ENCODE data around the gene IL4R.
A peak's percentile ranks its signal among the peaks of the same experiment; 100 is the strongest.
"Not testable (repeated sequence)": the region's sequence is repeated elsewhere in the genome, so short reads cannot be mapped to it uniquely, and the experiment has no call there.

The IL4R gene

DNA sequence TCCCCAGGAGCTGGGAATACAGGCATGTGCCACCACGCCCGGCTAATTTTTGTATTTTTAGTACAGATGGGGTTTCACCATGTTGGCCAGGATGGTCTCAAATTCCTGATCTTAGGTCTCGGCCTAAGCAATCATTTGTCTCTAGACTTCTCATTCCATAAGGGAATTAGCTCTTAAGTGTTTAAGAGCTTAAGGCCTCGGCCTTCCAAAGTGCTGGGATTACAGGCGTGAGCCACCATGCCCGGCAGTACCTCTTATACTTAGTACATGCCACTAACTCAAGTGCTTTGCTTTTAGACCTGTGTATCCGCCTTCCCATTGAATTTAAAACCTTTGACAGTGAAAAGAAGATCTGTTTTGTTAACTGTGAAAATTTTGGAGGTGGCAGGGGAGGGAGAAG is 71.6 kb downstream of the IL4R start:
- DNase-seq: no peak

DNA sequence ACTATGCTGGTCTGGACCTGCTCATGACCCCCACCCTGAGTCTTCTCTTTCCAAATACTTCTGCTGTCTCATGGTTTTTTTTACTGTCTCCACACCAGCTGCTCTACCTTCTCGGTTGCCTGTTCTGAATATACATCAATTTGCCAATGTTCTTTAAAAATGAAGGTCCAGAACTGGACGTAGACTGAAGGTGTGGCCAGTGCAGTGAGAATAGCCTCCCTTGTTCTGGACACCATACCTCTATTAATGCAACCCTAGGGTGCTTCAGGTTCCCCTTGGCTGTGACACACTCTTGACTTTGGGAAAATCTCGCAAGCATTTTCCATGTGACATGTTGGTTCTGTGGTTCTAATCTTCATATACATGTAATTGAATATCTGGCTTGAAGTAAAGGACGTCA is 72.9 kb downstream of the IL4R start:
- no peak for DNase-seq

DNA sequence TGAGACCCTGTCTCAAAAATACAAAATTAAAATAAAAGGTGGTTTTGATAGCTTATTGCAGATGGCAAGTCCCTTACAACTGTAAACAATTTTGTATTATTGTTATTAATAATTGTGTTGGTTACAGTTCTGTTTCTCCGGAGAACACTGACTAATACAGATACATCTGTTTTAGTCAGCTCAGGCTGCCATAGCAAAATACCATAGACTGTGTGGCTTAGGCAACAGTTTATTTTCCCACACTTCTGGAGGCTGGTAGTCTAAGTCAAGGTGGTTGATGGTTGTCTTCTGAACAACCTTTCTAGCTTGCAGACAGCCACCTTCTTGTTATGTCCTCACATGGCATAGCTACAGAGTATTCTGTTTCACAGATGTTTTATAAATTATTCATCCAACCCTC is 74.0 kb downstream of the IL4R start:
- no peak for DNase-seq

DNA sequence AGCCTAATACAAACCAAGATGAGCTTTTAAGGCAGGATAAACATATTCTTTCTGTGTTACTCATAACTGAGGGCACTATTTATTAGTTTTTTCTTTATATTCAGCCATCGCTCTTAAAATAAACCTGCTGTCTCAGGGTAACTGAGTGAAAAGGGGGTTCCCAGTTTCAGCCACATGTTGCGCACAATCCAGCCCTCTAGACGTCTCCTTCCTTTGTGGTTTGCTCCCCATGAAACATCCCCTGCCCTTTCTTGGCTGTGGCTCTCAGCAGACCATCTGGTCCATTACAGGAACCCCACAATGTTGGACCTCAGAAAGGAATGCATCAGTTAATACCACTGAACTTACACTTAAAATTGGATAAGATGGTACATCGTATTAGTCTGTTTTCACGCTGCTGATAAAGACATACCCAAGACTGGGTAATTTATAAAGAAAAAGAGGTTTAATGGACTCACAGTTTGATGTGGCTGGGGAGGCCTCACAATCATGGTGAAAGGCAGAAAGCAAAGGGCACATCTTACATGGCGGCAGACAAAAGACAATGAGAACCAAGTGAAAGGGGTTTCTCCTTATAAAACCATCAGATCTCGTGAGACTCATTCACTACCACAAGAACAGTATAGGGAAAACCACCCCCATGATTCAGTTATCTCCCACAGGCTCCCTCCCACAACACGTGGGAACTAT is 75.6 kb downstream of the IL4R start:
- no peak for DNase-seq

DNA sequence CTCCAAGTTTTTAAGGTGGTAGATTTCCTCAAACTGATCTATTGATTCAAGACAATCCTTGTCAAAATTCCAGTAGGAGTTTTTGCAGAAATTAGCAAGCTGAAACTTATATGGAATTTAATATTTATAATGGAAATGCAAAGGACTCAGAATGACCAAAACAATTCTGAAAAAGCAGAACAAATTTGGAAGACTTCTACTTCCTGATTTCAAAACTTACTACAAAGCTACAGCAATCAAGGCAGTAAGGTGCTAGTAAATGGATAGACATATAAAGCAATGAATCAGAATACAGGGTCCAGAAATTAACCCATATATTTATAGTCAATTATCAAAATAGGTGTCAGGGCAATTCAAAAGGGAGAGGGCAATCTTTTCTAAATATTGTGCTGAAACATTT is 76.4 kb downstream of the IL4R start:
- no peak for DNase-seq

DNA sequence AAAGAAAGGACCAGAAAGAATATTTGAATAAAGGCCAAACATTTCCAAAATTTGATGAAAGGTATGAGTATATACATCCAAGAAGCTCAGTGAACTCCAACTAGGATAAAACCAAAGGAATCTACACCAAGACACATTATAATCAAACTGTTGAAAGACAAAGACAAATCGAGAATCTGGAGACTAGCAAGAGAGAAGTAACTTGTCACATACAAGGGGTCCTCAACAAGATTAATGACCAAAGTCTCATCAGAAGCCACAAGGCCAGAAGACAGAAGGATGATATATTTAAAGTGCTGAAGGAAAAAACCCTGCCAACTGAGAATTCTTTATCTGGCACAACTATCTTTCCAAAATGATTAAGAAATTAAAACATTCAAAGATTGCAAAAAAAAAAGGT is 78.9 kb downstream of the IL4R start:
- no peak for DNase-seq

DNA sequence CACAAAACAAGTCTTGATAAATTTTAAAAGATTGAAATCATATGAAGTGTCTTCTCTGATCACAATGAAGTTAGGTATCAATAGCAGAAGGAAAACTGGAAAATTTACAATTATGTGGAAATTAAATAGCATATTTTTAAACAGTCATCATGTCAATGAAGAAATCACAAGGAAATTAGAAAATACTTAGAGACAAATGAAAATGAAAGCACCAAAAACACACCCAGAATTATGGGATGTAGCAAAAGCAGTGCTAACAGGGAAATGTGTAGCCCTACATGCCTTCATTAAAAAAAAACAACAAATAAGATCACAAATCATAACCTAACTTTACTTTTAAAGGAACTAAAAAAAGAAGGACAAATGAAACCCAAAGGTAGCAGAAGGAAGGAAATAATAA is 80.7 kb downstream of the IL4R start:
- no peak for DNase-seq

DNA sequence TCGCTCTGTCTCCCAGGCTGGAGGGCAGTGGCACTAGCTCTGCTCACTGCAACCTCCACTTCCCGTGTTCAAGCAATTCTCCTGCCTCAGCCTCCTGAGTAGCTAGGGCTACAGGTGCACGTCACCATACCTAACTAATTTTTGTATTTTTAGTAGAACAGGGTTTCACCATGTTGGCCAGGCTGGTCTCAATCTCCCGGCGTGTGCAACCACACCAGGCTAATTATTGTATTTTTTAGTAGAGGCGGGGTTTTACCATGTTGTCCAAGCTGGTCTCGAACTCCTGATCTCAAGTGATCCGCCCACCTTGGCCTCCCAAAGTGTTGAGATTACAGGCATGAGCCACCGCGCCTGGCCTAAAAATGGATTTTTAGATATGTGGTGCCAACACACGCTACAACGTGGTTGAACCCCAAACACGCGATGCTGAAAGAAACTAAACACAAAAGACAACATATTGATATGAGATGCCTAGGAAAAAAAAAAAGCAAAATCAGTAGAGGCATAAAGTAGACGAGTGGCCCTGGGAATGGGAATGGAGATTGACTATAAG is 84.6 kb downstream of the IL4R start:
- not testable (repeated sequence) for DNase-seq

DNA sequence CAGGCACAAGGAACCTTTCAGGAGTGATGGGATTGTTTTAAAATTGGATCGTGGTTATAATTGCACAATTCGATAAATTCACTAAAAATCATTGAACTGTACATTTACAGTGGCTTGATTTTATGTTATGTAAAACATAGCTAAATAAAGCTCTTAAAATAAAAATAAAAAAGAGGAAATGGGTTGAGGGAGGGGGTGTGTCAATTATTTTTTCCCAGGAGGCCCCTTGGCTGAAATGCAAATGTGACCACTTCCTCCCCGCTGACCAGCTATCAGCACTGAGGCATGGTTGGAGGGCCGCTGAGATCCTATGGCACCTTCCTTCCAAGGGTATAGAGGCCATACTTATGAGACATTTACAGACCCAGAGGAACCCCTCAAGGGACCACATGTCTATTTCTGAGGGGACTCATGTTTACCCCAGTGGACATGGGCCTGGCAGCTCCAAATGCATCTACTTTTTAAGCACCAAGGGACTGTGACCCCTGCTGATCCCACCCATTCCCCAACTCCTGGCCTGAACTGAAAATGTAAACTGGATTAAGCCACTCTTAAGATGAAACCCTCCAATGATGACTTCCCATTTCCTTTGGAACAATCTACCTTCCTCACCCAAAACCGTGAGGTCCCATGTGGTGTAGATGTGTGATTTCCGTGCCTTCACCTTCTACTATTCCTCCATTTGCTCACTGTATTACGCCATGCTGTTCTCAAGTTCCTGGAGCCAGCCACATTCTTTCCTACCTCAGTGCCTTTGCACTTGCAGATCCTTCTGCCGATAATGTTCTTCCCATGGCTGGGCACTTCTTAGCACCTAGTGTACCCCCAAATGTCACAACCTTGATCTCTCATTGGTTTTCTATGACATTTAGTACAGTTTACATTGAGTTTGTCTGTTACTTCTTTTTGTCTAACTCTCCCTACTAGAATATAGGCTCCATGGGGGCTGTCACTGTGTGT is 85.4 kb downstream of the IL4R start:
- no peak for DNase-seq

DNA sequence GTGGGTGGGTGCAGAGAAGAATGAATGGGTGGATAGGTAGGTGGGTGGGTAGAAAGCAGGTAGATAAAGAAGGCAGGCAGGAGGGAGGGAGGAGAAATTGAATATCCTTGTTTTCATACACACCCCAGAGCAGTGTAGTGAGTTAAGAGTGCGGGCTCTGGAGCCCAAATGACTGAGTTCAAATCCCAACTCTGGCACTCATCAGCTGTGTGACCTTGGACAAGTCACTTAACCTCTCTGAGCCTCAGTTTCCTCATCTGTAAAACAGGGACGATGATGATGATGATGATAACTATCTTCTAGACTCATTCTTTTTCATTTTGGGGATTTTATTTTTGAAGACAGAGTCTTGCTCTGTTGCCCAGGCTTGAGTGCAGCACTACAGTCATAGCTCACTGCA is 86.2 kb downstream of the IL4R start:
- no peak for DNase-seq

DNA sequence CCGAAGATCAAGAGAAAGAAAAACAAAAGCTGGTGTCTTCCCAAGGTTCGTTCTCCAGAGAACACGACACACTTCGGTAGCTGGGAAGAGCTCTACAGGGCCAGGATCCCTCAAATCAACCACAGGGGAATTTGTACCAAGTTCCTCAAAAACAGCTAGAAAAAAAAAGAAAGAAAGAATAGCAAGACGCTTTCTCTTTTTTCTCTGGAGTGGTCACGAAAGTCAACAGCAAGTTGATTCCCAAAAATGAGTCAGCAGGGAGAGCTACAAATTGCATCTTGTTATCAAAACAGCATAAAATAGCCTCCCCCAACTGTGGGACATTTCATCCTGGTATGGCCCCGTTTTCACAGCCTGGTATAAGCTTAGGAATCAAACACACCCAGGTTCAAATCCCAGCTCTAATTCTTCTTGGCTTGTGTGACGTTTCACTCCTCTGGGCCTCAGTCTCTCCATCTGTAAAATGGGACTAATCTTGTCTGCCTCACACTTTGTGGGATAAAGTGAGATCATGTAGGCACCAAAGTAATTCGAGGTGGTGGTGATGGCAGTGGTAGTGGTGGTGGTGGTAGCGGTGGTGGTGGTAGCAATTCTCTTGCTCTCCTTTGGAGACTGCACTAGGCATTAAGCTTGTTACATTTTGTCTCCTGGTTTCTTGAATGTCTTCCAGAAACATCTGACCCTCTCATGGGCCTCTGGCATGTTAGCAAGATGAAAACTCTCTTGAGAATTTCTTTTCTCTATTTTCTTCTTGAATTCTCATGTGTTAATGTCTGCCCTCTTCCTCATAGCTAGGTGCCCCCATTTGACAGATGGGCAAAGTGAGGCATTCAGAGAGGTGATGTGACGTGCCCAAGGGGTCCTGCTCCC is 87.2 kb downstream of the IL4R start:
- no peak for DNase-seq

DNA sequence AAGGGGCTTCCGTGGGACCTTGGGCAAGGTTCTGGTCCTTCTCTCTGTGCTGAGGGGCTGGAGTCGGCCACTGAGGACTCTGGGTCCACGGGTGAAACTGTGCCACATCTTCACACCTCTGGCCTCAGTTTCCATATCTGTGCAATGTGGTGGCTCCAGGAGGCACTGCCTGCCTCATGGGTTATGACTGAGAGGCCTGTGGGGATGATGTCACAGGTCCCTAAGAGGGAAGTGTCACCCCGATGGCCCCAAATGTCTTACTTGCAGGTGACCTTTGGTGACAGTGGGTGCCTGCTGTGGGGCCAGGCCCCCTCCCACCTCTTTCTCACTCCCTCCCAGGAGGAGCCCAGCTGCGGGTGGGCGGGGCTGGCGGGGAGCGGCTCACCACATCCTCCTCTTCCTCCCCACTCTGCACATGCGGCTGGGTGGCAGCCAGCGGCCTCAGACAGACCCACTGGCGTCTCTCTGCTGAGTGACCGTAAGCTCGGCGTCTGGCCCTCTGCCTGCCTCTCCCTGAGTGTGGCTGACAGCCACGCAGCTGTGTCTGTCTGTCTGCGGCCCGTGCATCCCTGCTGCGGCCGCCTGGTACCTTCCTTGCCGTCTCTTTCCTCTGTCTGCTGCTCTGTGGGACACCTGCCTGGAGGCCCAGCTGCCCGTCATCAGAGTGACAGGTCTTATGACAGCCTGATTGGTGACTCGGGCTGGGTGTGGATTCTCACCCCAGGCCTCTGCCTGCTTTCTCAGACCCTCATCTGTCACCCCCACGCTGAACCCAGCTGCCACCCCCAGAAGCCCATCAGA is 88.2 kb downstream of the IL4R start, which contains the start of gene IL21R:
IL21R (plus strand) TSS at position 407 of the 801 bp plus-strand sequence. CDS start 27,898 bp downstream, outside the sequence.
- peak; percentile 12 for DNase-seq

DNA sequence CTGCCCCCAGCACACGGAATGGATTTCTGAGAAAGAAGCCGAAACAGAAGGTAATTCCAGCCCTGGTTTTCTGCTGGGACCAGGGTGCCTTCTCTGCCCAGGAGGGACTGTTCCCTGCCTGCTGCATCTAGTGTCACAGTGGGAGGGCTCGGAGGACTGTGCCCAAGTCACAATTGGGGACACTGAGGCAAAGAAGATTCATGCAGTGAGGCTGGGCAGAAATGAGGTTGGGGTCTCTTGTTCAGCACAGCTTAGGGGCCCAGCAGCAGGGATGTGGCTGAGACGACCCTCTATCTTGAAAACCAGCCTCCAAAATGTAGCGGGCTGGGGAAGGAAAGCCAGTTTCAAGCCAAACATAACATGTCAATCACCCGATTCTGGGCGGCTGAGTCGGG is 88.8 kb downstream of the IL4R start:
- DNase-seq: no peak

DNA sequence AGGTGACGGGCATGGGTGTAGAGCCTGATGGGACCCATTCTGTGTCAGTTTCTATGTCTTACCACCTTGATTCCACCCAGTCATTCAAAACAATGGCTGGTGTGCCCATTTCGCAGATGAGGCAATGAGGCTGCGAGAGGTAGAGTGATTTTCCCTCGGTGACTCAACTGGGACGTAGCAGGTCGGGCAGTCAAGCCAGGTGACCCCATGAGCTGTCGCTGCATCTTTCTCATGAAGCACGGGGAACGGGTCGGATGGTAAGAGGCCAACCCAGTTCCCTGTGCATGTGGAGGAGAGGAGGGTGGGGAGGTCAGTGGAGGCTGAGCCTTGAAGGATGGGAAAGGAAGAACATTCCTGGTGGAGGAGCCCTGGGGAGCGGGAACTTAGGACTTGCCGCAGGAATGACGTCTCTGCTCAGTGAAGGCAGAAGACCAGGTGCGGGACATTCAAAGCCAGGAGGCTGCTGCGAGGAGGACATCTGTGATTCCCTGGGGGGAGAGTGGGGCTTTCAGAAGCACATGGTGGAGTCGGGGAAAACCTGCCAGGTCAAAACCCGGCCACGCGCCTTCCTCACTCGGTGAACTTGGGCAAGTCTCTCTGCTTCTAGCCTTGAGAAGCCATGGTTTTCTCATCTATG is 89.3 kb downstream of the IL4R start:
- DNase-seq: no peak

DNA sequence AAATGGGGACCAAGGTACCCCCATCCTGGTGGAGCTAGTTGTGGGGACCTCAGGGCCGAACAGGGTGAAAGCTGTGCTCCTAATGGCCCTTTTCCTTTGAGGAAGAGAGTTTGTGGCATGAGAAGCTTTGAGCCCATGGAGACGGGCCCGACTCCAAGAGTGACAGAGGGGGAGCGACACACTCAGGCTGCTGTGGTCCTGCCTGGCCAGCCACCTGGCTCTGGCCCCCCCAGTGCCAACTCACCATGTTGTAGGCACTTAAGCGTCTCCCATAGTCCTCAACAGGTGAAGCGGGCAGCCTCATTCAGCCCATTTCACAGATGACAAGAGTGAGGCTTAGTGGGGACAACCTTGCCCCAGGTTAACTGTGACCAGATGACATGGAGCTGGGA is 89.8 kb downstream of the IL4R start:
- no peak for DNase-seq

DNA sequence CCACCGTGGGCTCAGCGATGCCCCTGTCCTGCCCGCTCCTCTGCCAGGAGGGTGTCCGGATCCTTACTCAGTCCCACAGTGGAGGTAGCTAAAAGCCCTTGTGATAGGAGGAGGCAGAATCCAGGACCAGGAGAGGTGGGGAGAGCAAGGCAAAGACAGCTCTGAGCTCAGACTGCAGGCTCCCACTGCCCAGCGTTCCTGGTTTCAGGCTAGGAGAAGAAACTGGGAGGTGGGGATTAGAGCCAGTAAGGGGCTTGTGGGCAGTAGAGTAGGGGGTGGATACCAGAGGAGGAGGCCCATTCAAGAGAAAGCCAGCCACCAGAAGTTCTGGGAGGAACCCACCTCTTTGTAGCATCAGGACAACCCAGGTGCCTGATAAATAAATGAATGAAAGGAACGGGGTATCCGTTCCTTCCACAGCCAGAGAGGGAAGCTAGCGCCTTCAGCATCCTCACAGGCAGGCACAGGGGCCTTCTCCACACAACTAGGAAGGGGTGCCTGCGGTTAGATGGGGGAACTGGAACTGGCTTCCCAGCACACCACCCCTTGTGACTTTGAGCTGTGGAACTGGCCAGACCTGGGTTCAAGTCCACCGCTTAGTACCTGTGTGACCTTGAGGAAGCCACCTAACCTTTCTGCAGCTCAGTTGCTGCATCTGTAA is 90.5 kb downstream of the IL4R start:
- no peak for DNase-seq

DNA sequence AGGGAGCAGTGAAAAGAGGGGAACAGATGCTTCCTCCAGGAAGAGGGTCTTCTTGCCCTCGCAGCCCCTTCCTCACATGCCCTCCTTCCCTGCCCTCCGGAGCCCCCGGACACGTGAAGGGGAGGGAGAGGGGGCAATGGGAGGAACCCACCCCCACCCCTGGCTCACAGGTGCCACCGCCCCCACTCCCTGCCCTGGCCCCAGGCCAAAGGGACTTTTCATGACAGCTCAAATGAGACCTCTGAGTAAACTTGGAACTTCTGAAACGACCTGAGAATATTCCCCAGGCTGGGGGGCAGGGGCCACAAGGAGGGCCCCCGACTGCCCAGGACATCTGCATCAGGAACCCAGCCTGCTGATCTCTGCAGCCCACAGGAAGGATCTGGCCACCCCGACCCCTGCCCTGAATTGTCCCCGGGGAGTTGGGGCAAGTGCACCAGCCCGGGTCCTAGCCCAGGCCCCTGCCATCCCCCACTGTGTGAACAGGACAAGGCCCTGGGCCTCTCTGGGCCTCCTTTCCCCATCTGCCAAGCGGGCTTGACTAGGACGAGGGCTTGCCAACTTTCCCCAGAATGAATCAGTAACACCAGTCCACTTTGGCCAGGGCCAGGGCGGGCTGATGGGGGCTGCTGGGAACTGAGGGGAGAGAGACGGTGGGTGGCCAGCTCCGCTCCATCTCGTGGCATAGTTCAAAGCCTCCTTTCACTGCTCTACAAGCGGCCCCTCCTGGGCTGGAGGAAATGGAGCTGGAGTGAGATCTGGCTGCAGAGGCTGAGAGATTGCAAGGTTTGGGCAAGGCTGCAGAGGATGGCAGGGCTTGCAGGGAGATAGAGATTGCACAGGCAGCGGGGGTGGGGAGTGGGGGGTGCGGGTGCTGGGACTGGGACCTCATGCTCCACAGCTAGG is 92.0 kb downstream of the IL4R start:
- DNase-seq: no peak

DNA sequence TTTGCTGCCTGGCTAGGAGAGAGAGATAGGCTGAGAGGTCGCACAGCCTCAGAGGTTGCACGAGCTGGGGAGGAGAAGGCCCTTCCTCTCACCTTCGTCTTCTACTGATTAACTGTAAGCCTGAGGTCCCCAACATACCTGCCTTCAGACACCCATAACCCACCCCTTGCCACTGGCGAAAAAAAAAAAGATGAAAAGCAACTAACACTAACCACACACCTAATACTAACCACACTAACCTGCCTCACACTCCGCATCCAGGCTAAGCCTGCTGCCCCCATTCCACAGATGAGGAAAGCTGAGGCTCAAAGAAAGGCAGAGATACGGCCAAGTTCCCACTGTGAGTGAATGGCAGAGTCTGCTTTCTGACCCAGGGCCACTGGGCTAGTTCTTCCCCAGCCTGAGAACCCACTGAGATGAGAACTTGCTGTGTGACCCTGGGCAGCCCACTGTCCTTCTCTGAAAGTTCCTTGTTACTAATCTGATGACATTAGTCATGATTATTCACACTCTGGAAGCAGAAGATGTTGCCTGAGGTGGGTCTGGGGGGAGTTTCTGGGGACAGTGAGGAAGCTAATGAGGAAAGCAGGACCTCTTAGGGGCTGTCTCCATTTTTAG is 92.8 kb downstream of the IL4R start:
- no peak for DNase-seq

DNA sequence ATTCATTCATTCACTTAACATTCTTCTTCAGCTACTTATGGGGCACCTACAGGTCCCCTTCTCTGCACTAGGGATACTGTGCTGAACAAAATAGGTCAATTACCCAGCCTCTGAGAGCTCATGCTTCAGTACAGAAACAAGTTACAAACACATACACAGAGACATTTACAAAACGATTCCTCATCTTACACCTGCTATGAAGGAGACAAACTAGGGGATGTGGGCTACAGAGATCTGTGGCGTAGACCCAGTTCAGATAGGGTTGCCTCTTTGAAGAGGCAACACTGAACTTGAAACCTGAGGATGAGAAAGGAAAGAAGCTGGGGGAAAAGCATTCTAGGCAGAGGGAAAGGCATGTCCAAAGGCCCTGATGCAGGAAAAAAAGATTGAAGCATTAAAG is 93.4 kb downstream of the IL4R start:
- DNase-seq: no peak
